GM12878 (cell line): ENCODE data around the gene PRM3. TPM values are rescaled to one million over a fixed set of nuclear protein-coding genes. Genes with fewer than 3 reads are reported as not detected.

ENCODE experiments used
- CBFB ChIP-seq: IDR thresholded peaks from 2 replicates; pipeline ENCODE4 v1.6.1; 2016; ENCODE audit warnings: antibody characterized with exemption, low read depth
- E2F4 ChIP-seq: IDR thresholded peaks from 2 replicates; pipeline ENCODE4 v1.6.1; 2012; ENCODE audit warnings: low read depth, low read length, improper control_type of control experiment
- E4F1 ChIP-seq: fragments of 450-650 bp; IDR thresholded peaks from 2 replicates; pipeline ENCODE4 v1.6.1; 2018; ENCODE audit warnings: borderline replicate concordance, mild to moderate bottlenecking; ENCODE audit not compliant: partially characterized antibody
- ETV6 ChIP-seq, 2 experiments: fragments of 450-650 bp in 1 of 2; IDR thresholded peaks in 1 of 2; conservative IDR thresholded peaks in 1 of 2; 2 replicates each; pipeline ENCODE4 v1.6.1; 2014; ENCODE audit warnings: antibody characterized with exemption in 1 of 2, borderline replicate concordance in 1 of 2, low read depth in 1 of 2, mild to moderate bottlenecking in 1 of 2, moderate library complexity in 1 of 2
- HDAC6 ChIP-seq: fragments of 200-600 bp; sonication (generic); IDR thresholded peaks from one replicate; pipeline ENCODE4 v1.8.0; 2017; ENCODE audit warnings: antibody characterized with exemption; ENCODE audit not compliant: unreplicated experiment
- IRF4 ChIP-seq: IDR thresholded peaks from 2 replicates; pipeline ENCODE4 v1.6.1; 2011; ENCODE audit warnings: low read depth, low read length
- MTA2 ChIP-seq: fragments of 450-650 bp; IDR thresholded peaks from 2 replicates; pipeline ENCODE4 v1.6.1; 2016; ENCODE audit warnings: low read depth, mild to moderate bottlenecking, moderate library complexity
- NR2C1 ChIP-seq: fragments of 450-650 bp; IDR thresholded peaks from 2 replicates; pipeline ENCODE4 v1.6.1; 2017; ENCODE audit warnings: antibody characterized with exemption, mild to moderate bottlenecking, moderate library complexity
- RB1 ChIP-seq: fragments of 450-650 bp; formaldehyde crosslinking; IDR thresholded peaks from 2 replicates; pipeline ENCODE4 v1.6.1; 2017; ENCODE audit warnings: mild to moderate bottlenecking, borderline replicate concordance
- STAT1 ChIP-seq: fragments of 450-650 bp; conservative IDR thresholded peaks from 2 replicates; pipeline ENCODE4 v1.6.1; 2014; ENCODE audit warnings: antibody characterized with exemption, mild to moderate bottlenecking
- polyA plus RNA-seq, 11 experiments: library from polyadenylated mRNA; depleted of rRNA in 4 of 11; unstranded in 6 of 11; stranded (reverse) in 5 of 11; fragments of >200 nt; fragmentation: Nextera tagmentation in 4 of 11; fragmentation: Illumina TruSeq in 1 of 11; extraction: Ambion mirVana in 4 of 11; extraction: Trizol in 1 of 11; gene quantifications; 1 replicate in 1 of 11; 2 replicates in 10 of 11; pipeline versions ENCODE4 v1.2.1 to v1.2.3, GENCODE V29; 2011 to 2016; ENCODE audit warnings: inconsistent platforms in 2 of 11, missing spikeins in 2 of 11, low read depth in 1 of 11
- total RNA-seq, 4 experiments: library from RNA; depleted of rRNA in 3 of 4; stranded (reverse); fragments of >200 nt in 3 of 4; fragmentation: Illumina TruSeq in 1 of 4; extraction: Trizol in 1 of 4; gene quantifications; 2 replicates each; pipeline versions ENCODE4 v1.2.1 to v1.2.3, GENCODE V29; 2013 to 2021
- TF ChIP-seq, protein P1 (sequence below): IDR thresholded peaks from 2 replicates; pipeline ENCODE4 v1.6.1; 2011; ENCODE audit warnings: mild to moderate bottlenecking, low read depth, low read length, moderate library complexity; ENCODE audit not compliant: insufficient replicate concordance
- TF ChIP-seq, protein P2 (sequence below): fragments of 450-650 bp; formaldehyde crosslinking; IDR thresholded peaks from 2 replicates; pipeline ENCODE4 v1.4.0; 2020; ENCODE audit warnings: mild to moderate bottlenecking, moderate library complexity
- TF ChIP-seq, protein P3 (sequence below): IDR thresholded peaks from 2 replicates; pipeline ENCODE4 v1.6.1; 2011; ENCODE audit warnings: low read depth, low read length, improper control_type of control experiment, borderline replicate concordance
- TF ChIP-seq, protein P4 (sequence below): IDR thresholded peaks from 2 replicates; pipeline ENCODE4 v1.6.1; 2011; ENCODE audit warnings: borderline replicate concordance, low read depth, mild to moderate bottlenecking, moderate library complexity, mixed read lengths, low read length; ENCODE audit not compliant: insufficient read depth; ENCODE audit errors: extremely low read length
- TF ChIP-seq, protein P5 (sequence below): IDR thresholded peaks from 2 replicates; pipeline ENCODE4 v1.6.1; 2012; ENCODE audit warnings: low read depth, low read length, improper control_type of control experiment

PRM3 gene
- total and polyA plus RNA-seq, 10 of the 15 experiments (the other 5 are each of a cell fraction or from before 2014, with no cell fraction given), result not detected

DNA sequence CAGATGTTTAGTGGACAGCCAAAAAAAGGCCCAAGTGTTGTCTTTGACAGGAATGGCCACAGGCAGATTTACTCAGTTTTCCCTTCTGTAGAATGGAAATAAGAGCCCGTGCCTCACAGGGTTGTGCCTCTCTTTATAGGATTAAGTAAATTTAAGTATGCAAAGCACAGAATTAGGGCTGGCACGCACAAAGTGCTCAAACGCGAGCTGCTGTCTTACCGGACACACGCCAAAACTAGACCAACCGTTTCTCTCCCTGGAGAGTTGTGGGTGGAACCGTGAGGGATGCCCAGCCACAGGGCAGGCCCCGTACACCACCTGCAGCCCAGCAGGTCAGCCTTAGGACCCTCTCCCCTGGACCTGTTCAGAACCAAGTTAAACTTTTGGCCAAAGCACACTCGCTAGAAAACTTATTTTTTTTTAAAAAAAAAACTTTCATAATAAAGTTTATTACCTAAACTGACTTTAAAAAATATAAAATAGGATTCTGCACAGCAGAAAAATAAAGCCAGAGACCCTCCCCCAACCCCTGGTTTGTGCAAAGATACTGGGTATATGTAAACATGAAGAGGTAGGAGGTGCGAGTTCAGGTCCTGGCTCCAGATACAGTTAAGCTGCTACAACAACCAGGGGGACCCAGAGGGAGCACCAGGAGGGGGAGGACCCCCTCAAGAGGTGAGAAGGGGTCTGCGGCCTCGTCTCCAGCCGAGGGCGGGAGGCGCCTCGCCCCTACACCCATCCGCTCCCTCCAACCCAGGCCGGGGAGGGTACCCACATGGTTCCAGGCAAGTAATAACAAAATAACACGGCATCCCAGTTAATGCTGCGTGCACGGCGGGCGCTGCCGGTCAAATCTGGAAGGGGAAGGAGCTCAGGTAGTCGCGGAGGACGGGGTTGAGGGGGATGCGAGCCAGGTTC lies 19.2 kb downstream of the PRM3 start (continued):
- TF ChIP-seq, protein P1, sequence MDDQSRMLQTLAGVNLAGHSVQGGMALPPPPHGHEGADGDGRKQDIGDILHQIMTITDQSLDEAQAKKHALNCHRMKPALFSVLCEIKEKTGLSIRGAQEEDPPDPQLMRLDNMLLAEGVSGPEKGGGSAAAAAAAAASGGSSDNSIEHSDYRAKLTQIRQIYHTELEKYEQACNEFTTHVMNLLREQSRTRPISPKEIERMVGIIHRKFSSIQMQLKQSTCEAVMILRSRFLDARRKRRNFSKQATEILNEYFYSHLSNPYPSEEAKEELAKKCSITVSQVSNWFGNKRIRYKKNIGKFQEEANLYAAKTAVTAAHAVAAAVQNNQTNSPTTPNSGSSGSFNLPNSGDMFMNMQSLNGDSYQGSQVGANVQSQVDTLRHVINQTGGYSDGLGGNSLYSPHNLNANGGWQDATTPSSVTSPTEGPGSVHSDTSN, result no peak
- no peak for TF ChIP-seq E2F4
- TF ChIP-seq, protein P2, sequence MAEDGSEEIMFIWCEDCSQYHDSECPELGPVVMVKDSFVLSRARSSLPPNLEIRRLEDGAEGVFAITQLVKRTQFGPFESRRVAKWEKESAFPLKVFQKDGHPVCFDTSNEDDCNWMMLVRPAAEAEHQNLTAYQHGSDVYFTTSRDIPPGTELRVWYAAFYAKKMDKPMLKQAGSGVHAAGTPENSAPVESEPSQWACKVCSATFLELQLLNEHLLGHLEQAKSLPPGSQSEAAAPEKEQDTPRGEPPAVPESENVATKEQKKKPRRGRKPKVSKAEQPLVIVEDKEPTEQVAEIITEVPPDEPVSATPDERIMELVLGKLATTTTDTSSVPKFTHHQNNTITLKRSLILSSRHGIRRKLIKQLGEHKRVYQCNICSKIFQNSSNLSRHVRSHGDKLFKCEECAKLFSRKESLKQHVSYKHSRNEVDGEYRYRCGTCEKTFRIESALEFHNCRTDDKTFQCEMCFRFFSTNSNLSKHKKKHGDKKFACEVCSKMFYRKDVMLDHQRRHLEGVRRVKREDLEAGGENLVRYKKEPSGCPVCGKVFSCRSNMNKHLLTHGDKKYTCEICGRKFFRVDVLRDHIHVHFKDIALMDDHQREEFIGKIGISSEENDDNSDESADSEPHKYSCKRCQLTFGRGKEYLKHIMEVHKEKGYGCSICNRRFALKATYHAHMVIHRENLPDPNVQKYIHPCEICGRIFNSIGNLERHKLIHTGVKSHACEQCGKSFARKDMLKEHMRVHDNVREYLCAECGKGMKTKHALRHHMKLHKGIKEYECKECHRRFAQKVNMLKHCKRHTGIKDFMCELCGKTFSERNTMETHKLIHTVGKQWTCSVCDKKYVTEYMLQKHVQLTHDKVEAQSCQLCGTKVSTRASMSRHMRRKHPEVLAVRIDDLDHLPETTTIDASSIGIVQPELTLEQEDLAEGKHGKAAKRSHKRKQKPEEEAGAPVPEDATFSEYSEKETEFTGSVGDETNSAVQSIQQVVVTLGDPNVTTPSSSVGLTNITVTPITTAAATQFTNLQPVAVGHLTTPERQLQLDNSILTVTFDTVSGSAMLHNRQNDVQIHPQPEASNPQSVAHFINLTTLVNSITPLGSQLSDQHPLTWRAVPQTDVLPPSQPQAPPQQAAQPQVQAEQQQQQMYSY (CRISPR knock-in tag), result no peak
- TF ChIP-seq RB1, result no peak
- TF ChIP-seq, protein P3, sequence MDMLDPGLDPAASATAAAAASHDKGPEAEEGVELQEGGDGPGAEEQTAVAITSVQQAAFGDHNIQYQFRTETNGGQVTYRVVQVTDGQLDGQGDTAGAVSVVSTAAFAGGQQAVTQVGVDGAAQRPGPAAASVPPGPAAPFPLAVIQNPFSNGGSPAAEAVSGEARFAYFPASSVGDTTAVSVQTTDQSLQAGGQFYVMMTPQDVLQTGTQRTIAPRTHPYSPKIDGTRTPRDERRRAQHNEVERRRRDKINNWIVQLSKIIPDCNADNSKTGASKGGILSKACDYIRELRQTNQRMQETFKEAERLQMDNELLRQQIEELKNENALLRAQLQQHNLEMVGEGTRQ, result no peak
- TF ChIP-seq, protein P4, sequence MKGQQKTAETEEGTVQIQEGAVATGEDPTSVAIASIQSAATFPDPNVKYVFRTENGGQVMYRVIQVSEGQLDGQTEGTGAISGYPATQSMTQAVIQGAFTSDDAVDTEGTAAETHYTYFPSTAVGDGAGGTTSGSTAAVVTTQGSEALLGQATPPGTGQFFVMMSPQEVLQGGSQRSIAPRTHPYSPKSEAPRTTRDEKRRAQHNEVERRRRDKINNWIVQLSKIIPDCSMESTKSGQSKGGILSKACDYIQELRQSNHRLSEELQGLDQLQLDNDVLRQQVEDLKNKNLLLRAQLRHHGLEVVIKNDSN, result no peak
- TF ChIP-seq CBFB, result no peak
- TF ChIP-seq E4F1, result no peak
- 0 out of 2 replicates have a peak, but pooled peaks have one; percentile 9 for TF ChIP-seq IRF4
- no peak for TF ChIP-seq NR2C1
- no peak for TF ChIP-seq STAT1
- no peak for TF ChIP-seq MTA2
- TF ChIP-seq ETV6 (conservative IDR thresholded peaks at IDR 0.05 in 1 of 2, IDR thresholded peaks at IDR 0.05 in 1 of 2; ENCODE audit: borderline replicate concordance in 1 of 2, low read depth in 1 of 2), result no peak
- TF ChIP-seq, protein P5, sequence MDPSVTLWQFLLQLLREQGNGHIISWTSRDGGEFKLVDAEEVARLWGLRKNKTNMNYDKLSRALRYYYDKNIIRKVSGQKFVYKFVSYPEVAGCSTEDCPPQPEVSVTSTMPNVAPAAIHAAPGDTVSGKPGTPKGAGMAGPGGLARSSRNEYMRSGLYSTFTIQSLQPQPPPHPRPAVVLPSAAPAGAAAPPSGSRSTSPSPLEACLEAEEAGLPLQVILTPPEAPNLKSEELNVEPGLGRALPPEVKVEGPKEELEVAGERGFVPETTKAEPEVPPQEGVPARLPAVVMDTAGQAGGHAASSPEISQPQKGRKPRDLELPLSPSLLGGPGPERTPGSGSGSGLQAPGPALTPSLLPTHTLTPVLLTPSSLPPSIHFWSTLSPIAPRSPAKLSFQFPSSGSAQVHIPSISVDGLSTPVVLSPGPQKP, result no peak
- no peak for TF ChIP-seq HDAC6
